Kidney epithelial cell (primary cell): Measurements from ENCODE around the gene PAX4. TPM values are rescaled to one million over a fixed set of nuclear protein-coding genes. Genes with fewer than 3 reads are reported as not detected.

Experiments
- DNase-seq: peaks from one replicate; pipeline ENCODE4 v3.0.0-alpha.2; 2010; ENCODE audit warnings: low read depth
- H3K27me3 ChIP-seq: 2 replicates; pipeline ENCODE4 v1.6.0; 2011; ENCODE audit warnings: low read length; ENCODE audit not compliant: control insufficient read depth, insufficient read depth
- H3K36me3 ChIP-seq: 2 replicates; pipeline ENCODE4 v1.5.1; 2011; ENCODE audit warnings: low read length; ENCODE audit not compliant: control insufficient read depth, insufficient read depth
- H3K4me3 ChIP-seq: 2 replicates; pipeline ENCODE4 v1.5.1; 2011; ENCODE audit warnings: low read depth, mild to moderate bottlenecking, control low read depth, low read length
- CTCF ChIP-seq: IDR thresholded peaks from 2 replicates; pipeline ENCODE4 v1.5.1; 2011; ENCODE audit warnings: mild to moderate bottlenecking, moderate library complexity, low read length, control low read depth, inconsistent platforms; ENCODE audit not compliant: insufficient read depth, poor library complexity, severe bottlenecking
- total RNA-seq: library from RNA; depleted of rRNA; stranded (reverse); fragments of >200 nt; gene quantifications from 2 replicates; pipeline ENCODE4 v1.2.3, GENCODE V29; 2015

The PAX4 gene
- total RNA-seq, 1 donor from 2014 or later: not detected

GRCh38 chr7:127586346-127586745 lies 31.6 kb downstream of the PAX4 start:
- Histone ChIP-seq H3K4me3 (no peak overlapping the region), H3K27me3 (no peaks in the 10 kb centered on the region), H3K36me3 (peaks cover 1% of the 10 kb centered on the region)
- TF ChIP-seq CTCF: no peak
- DNase-seq: no peak

- Histone ChIP-seq H3K36me3 (peaks cover 1% of the 10 kb centered on the region), H3K4me3 (peak within 1 kb of the TSS; percentile 76), H3K27me3 (no peaks in the 10 kb centered on the region)
- DNase-seq: peak; percentile 45
- no peak for TF ChIP-seq CTCF
These were observed 32.6 kb downstream of the PAX4 start, which contains the start of gene GCC1 for GRCh38 chr7:127585044-127585953. Gene GCC1, minus strand, starts transcription at chr7:127585596. Its CDS starts 414 bp downstream, at chr7:127585182.

GRCh38 chr7:127584648-127585043 lies 33.3 kb downstream of the PAX4 start:
- H3K4me3 ChIP-seq: peak overlapping the region; percentile 76
- peaks cover 1% of the 10 kb centered on the region for H3K36me3 ChIP-seq
- no peak for DNase-seq
- H3K27me3 ChIP-seq: no peaks in the 10 kb centered on the region
- TF ChIP-seq CTCF: no peak

- H3K27me3 ChIP-seq: no peaks in the 10 kb centered on the region
- DNase-seq: no peak
- H3K4me3 ChIP-seq: no peak overlapping the region
- peaks cover 1% of the 10 kb centered on the region for H3K36me3 ChIP-seq
- no peak for TF ChIP-seq CTCF
These were observed 35.6 kb downstream of the PAX4 start for GRCh38 chr7:127582361-127582760.

- DNase-seq: no peak
- Histone ChIP-seq H3K36me3 (peaks cover 1% of the 10 kb centered on the region), H3K4me3 (no peak overlapping the region), H3K27me3 (no peaks in the 10 kb centered on the region)
- no peak for TF ChIP-seq CTCF
These were observed 36.2 kb downstream of the PAX4 start for GRCh38 chr7:127581716-127582115.
